HepG2 (cell line): ENCODE measurements around the gene LIF. TPM values are rescaled to one million over a fixed set of nuclear protein-coding genes. Genes with fewer than 3 reads are reported as not detected.

Experiments
- ATAC-seq: fragments of 200-7000 bp; cut with Tn5 transposase; 3 replicates; pipeline ENCODE4 v1.9.1; 2020; ENCODE audit warnings: mild to moderate bottlenecking, moderate library complexity
- BruUV-seq: library from RNA; stranded (reverse); fragments of 400-500 nt; replicated peaks from 2 replicates; lab custom pipeline; 2021; lab: Mats Ljungman, UMichigan
- CTCF ChIA-PET: fragments of 300-600 bp; formaldehyde crosslinking; extraction: SDS; loops from one replicate; lab custom pipeline; 2021; ENCODE audit warnings: low total read pairs, inconsistent platforms, low intra/inter-chr PET ratio; lab: Yijun Ruan, JAX
- POLR2A ChIA-PET: fragments of 350-600 bp; sonication (Branson Sonifier 250); formaldehyde crosslinking; loops from one replicate; lab custom pipeline; 2020; ENCODE audit warnings: antibody characterized with exemption, inconsistent platforms; lab: Yijun Ruan, JAX
- DNase-seq: peaks from one replicate; pipeline ENCODE4 v3.0.0-alpha.2; 2015; ENCODE audit warnings: low spot score
- FAIRE-seq: peaks from 3 replicates; lab custom pipeline; 2011; peaks lifted over from hg19 to GRCh38; lab: Jason Lieb, UNC
- H2AFZ ChIP-seq: one replicate; pipeline ENCODE4 v1.6.1; 2011; ENCODE audit warnings: low read length, inconsistent platforms
- H3K27ac ChIP-seq: fragments of 300-600 bp; 3 replicates; pipeline ENCODE4 v1.8.0; 2011; ENCODE audit warnings: mixed run types, mild to moderate bottlenecking, mixed read lengths, low read length, inconsistent platforms; ENCODE audit not compliant: insufficient read depth; ENCODE audit errors: extremely low read length
- H3K27me3 ChIP-seq, 2 experiments: fragments of 200-600 bp in 1 of 2; 2 replicates in 1 of 2; 3 replicates in 1 of 2; pipeline versions ENCODE4 v1.6.0 to v1.8.0; 2011; ENCODE audit warnings: low read length in 2 of 2, mild to moderate bottlenecking in 2 of 2, moderate library complexity in 2 of 2, inconsistent platforms in 1 of 2; ENCODE audit not compliant: insufficient read depth in 2 of 2, control insufficient read depth in 1 of 2
- H3K36me3 ChIP-seq, 2 experiments: fragments of 200-600 bp in 1 of 2; replicated peaks in 1 of 2; 2 replicates in 1 of 2; 3 replicates in 1 of 2; pipeline versions ENCODE4 v1.5.1 to v1.8.0; 2011; ENCODE audit warnings: low read length in 2 of 2, inconsistent platforms in 1 of 2; ENCODE audit not compliant: insufficient read depth in 2 of 2, control insufficient read depth in 1 of 2
- H3K4me1 ChIP-seq: 2 replicates; pipeline ENCODE4 v1.5.1; 2012; ENCODE audit warnings: low read length, inconsistent platforms; ENCODE audit not compliant: insufficient read depth
- H3K4me2 ChIP-seq: 2 replicates; pipeline ENCODE4 v1.6.0; 2011; ENCODE audit warnings: low read depth, low read length, inconsistent platforms
- H3K4me3 ChIP-seq, 3 experiments: fragments of 200-600 bp in 1 of 3; sonication (generic), shearing (Covaris generic) in 1 of 3; replicated peaks in 1 of 3; 2 replicates each; pipeline ENCODE4 v1.5.1; 2011 to 2016; ENCODE audit warnings: low read length in 3 of 3, inconsistent platforms in 2 of 3, low read depth in 2 of 3, mild to moderate bottlenecking in 2 of 3, control low read depth in 1 of 3, mixed read lengths in 1 of 3; ENCODE audit not compliant: insufficient read depth in 1 of 3
- H3K79me2 ChIP-seq: one replicate; pipeline ENCODE4 v1.6.1; 2011; ENCODE audit warnings: low read length, inconsistent platforms; ENCODE audit not compliant: insufficient read depth
- H3K9ac ChIP-seq: 2 replicates; pipeline ENCODE4 v1.6.0; 2011; ENCODE audit warnings: mild to moderate bottlenecking, low read depth, low read length, inconsistent platforms; ENCODE audit not compliant: insufficient read depth
- H3K9me3 ChIP-seq: 2 replicates; pipeline ENCODE4 v1.5.1; 2012; ENCODE audit warnings: mild to moderate bottlenecking, low read length
- H4K20me1 ChIP-seq: 2 replicates; pipeline ENCODE4 v1.6.0; 2011; ENCODE audit warnings: inconsistent platforms, mild to moderate bottlenecking, low read length, moderate library complexity; ENCODE audit not compliant: insufficient read depth
- EHMT2 ChIP-seq: fragments of 200-600 bp; sonication (generic); IDR thresholded peaks from 2 replicates; pipeline ENCODE4 v1.7.0; 2017; ENCODE audit warnings: antibody characterized with exemption, low read depth, low read length, borderline replicate concordance
- HDAC2 ChIP-seq: sonication (generic); formaldehyde crosslinking; IDR thresholded peaks from 2 replicates; pipeline ENCODE4 v1.4.0; 2020; ENCODE audit warnings: missing genetic modification reagents
- JUND ChIP-seq: sonication (generic); formaldehyde crosslinking; IDR thresholded peaks from 2 replicates; pipeline ENCODE4 v1.8.0; 2022; ENCODE audit warnings: mild to moderate bottlenecking, missing genetic modification reagents
- MAFG ChIP-seq: sonication (generic); formaldehyde crosslinking; IDR thresholded peaks from 2 replicates; pipeline ENCODE4 v1.5.1; 2020; ENCODE audit warnings: mild to moderate bottlenecking, missing genetic modification reagents
- ZNF256 ChIP-seq: sonication (generic); formaldehyde crosslinking; conservative IDR thresholded peaks from 2 replicates; pipeline ENCODE4 v1.4.0; 2020; ENCODE audit warnings: missing genetic modification reagents
- ZNF331 ChIP-seq: sonication (generic); formaldehyde crosslinking; IDR thresholded peaks from 2 replicates; pipeline ENCODE4 v1.4.0; 2020; ENCODE audit warnings: missing genetic modification reagents
- ZNF547 ChIP-seq: sonication (generic); formaldehyde crosslinking; IDR thresholded peaks from 2 replicates; pipeline ENCODE4 v1.5.1; 2020; ENCODE audit warnings: mild to moderate bottlenecking, missing genetic modification reagents
- ZNF556 ChIP-seq: sonication (generic); formaldehyde crosslinking; IDR thresholded peaks from 2 replicates; pipeline ENCODE4 v1.4.0; 2020; ENCODE audit warnings: mild to moderate bottlenecking, missing genetic modification reagents, borderline replicate concordance
- ZNF709 ChIP-seq: sonication (generic); formaldehyde crosslinking; IDR thresholded peaks from 2 replicates; pipeline ENCODE4 v1.5.0; 2020; ENCODE audit warnings: mild to moderate bottlenecking, missing genetic modification reagents
- ZNF772 ChIP-seq: sonication (generic); formaldehyde crosslinking; IDR thresholded peaks from 2 replicates; pipeline ENCODE4 v1.5.0; 2020; ENCODE audit warnings: mild to moderate bottlenecking, missing genetic modification reagents
- ZNF792 ChIP-seq: IDR thresholded peaks from 2 replicates; pipeline ENCODE4 v1.6.1; 2016
- WGBS: methylation state at CpG from one replicate; pipeline ENCODE4 v1.1.6; 2017; ENCODE audit warnings: low lambda C conversion rate; 5-methylcytosine and 5-hydroxymethylcytosine counted together
- in situ Hi-C: cut with HindIII; loops from 2 replicates; pipeline ENCODE4 v1.10.0; 2017; ENCODE audit warnings: low pct_unique_long_range_greater_than_20kb; ENCODE audit not compliant: extremely low pct_ligation_motif_present
- intact Hi-C: fragments of 100-400 bp; cut with micrococcal nuclease; formaldehyde crosslinking; loops from one replicate; pipeline ENCODE4 v1.10.0; 2022; ENCODE audit not compliant: unreplicated experiment
- polyA plus RNA-seq, 8 experiments: library from polyadenylated mRNA; depleted of rRNA in 3 of 8; stranded (reverse) in 7 of 8; unstranded in 1 of 8; fragments of >200 nt; fragmentation: Illumina TruSeq in 4 of 8; extraction: Trizol in 4 of 8; gene quantifications; 2 replicates each; pipeline versions ENCODE4 v1.2.1 to v1.2.3, GENCODE V29; 2011 to 2016; ENCODE audit warnings: low read depth in 4 of 8, missing spikeins in 1 of 8, mixed read lengths in 1 of 8; ENCODE audit not compliant: insufficient read depth in 1 of 8
- total RNA-seq, 5 experiments: library from RNA; depleted of rRNA; stranded (reverse); fragments of >200 nt; fragmentation: Illumina TruSeq; extraction: Trizol; gene quantifications; 2 replicates each; pipeline ENCODE4 v1.2.3, GENCODE V29; 2016; ENCODE audit warnings: low read depth in 1 of 5
- TF ChIP-seq, protein P1 (sequence below): sonication (generic); formaldehyde crosslinking; IDR thresholded peaks from 2 replicates; pipeline ENCODE4 v1.5.1; 2020; ENCODE audit warnings: mild to moderate bottlenecking, missing genetic modification reagents, borderline replicate concordance

Gene LIF
- total and polyA plus RNA-seq, 2 of the 13 experiments (the other 11 are each of a cell fraction or from before 2014, with no cell fraction given) = 3.6 to 8.5 TPM

DNA sequence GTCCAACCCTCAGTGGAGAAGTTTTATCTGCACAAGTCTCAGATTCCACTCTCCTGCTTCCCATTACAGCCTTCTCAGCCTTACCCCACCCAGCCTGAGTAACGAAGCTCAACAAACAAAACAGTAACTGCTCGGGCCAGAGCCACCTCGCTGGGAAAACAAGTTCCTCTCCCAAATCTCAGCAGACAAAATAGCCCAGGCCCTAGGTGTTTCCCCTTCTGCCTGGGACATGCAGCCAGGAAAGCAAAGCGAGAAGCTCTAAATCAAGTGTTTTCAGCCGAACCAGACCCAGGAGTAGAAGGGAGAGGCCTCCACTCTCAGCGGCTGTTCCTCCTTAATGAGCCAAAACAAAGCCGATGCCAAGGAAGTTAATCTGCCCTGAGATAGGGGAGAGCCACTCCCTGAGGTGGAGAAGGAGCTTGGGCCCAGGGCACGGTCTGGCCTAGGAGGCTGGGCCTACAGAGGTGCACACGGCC is 44.0 kb downstream of the LIF start:
- ATAC-seq (no peak), FAIRE-seq (no peak), DNase-seq (no peak)
- Histone ChIP-seq H4K20me1 (no peaks in the 10 kb centered on the region), H3K79me2 (no peaks in the 10 kb centered on the region), H3K27ac (no peak overlapping the region), H3K36me3 (no peaks in the 10 kb centered on the region), H3K4me1 (peaks cover 26% of the 10 kb centered on the region), H3K27me3 (no peaks in the 10 kb centered on the region; a peak in 1 of 5 replicates), H3K4me3 (no peak overlapping the region), H3K4me2 (no peak overlapping the region), H3K9me3 (no peaks in the 10 kb centered on the region), H3K9ac (no peak overlapping the region), H2AFZ (no peak overlapping the region)
- 70% methylated on average over 9 of the region's 9 CpGs for WGBS
- ChIA-PET CTCF (no interaction called here), POLR2A (no interaction called here)
- TF ChIP-seq ZNF709 (CRISPR knock-in tag) (no peak), MAFG (CRISPR knock-in tag) (no peak), JUND (CRISPR knock-in tag) (no peak), EHMT2 (no peak), ZNF556 (CRISPR knock-in tag) (no peak), HDAC2 (no peak), ZNF331 (CRISPR knock-in tag) (no peak), ZNF792 (CRISPR knock-in tag) (no peak), ZNF256 (CRISPR knock-in tag) (no peak), ZNF772 (CRISPR knock-in tag) (no peak), ZNF547 (CRISPR knock-in tag) (no peak)
- TF ChIP-seq, protein P1, sequence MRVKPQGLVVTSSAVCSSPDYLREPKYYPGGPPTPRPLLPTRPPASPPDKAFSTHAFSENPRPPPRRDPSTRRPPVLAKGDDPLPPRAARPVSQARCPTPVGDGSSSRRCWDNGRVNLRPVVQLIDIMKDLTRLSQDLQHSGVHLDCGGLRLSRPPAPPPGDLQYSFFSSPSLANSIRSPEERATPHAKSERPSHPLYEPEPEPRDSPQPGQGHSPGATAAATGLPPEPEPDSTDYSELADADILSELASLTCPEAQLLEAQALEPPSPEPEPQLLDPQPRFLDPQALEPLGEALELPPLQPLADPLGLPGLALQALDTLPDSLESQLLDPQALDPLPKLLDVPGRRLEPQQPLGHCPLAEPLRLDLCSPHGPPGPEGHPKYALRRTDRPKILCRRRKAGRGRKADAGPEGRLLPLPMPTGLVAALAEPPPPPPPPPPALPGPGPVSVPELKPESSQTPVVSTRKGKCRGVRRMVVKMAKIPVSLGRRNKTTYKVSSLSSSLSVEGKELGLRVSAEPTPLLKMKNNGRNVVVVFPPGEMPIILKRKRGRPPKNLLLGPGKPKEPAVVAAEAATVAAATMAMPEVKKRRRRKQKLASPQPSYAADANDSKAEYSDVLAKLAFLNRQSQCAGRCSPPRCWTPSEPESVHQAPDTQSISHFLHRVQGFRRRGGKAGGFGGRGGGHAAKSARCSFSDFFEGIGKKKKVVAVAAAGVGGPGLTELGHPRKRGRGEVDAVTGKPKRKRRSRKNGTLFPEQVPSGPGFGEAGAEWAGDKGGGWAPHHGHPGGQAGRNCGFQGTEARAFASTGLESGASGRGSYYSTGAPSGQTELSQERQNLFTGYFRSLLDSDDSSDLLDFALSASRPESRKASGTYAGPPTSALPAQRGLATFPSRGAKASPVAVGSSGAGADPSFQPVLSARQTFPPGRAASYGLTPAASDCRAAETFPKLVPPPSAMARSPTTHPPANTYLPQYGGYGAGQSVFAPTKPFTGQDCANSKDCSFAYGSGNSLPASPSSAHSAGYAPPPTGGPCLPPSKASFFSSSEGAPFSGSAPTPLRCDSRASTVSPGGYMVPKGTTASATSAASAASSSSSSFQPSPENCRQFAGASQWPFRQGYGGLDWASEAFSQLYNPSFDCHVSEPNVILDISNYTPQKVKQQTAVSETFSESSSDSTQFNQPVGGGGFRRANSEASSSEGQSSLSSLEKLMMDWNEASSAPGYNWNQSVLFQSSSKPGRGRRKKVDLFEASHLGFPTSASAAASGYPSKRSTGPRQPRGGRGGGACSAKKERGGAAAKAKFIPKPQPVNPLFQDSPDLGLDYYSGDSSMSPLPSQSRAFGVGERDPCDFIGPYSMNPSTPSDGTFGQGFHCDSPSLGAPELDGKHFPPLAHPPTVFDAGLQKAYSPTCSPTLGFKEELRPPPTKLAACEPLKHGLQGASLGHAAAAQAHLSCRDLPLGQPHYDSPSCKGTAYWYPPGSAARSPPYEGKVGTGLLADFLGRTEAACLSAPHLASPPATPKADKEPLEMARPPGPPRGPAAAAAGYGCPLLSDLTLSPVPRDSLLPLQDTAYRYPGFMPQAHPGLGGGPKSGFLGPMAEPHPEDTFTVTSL (CRISPR knock-in tag) = no peak
- in situ Hi-C loops = no loop called here
- BruUV-seq = no TSS peak
- intact Hi-C loops = no loop called here
